Kidney epithelial cell (primary cell): ENCODE results near the gene LILRA2. TPM values are rescaled to one million over a fixed set of nuclear protein-coding genes. Genes with fewer than 3 reads are reported as not detected.

ENCODE experiments used
- DNase-seq: peaks from one replicate; pipeline ENCODE4 v3.0.0-alpha.2; 2010; ENCODE audit warnings: low read depth
- H3K27me3 ChIP-seq: 2 replicates; pipeline ENCODE4 v1.6.0; 2011; ENCODE audit warnings: low read length; ENCODE audit not compliant: control insufficient read depth, insufficient read depth
- H3K36me3 ChIP-seq: 2 replicates; pipeline ENCODE4 v1.5.1; 2011; ENCODE audit warnings: low read length; ENCODE audit not compliant: control insufficient read depth, insufficient read depth
- H3K4me3 ChIP-seq: 2 replicates; pipeline ENCODE4 v1.5.1; 2011; ENCODE audit warnings: low read depth, mild to moderate bottlenecking, control low read depth, low read length
- CTCF ChIP-seq: IDR thresholded peaks from 2 replicates; pipeline ENCODE4 v1.5.1; 2011; ENCODE audit warnings: mild to moderate bottlenecking, moderate library complexity, low read length, control low read depth, inconsistent platforms; ENCODE audit not compliant: insufficient read depth, poor library complexity, severe bottlenecking
- total RNA-seq: library from RNA; depleted of rRNA; stranded (reverse); fragments of >200 nt; gene quantifications from 2 replicates; pipeline ENCODE4 v1.2.3, GENCODE V29; 2015

LILRA2 gene
- total RNA-seq = not detected in 2 replicates

- no peaks in the 10 kb centered on the region for H3K36me3 ChIP-seq
- DNase-seq = no peak
- TF ChIP-seq CTCF = no peak
- no peaks in the 10 kb centered on the region for H3K27me3 ChIP-seq
- H3K4me3 ChIP-seq = no peak within 1 kb of the TSS
Measured at GRCh38 chr19:54573330-54573872, at the start of gene LILRA2. Gene LILRA2 (plus strand): TSS chr19:54573790. CDS start chr19:54573879, 89 bp downstream.

- TF ChIP-seq CTCF = no peak
- Histone ChIP-seq H3K4me3 (no peak overlapping the region), H3K36me3 (no peaks in the 10 kb centered on the region), H3K27me3 (no peaks in the 10 kb centered on the region)
- no peak for DNase-seq
Measured at GRCh38 chr19:54525636-54526035, 48.0 kb upstream of the LILRA2 start.

- Histone ChIP-seq H3K4me3 (no peak overlapping the region), H3K36me3 (no peaks in the 10 kb centered on the region), H3K27me3 (no peaks in the 10 kb centered on the region)
- no peak for TF ChIP-seq CTCF
- no peak for DNase-seq
Measured at GRCh38 chr19:54526972-54527371, 46.6 kb upstream of the LILRA2 start.

GRCh38 chr19:54530866-54531265 is 42.7 kb upstream of the LILRA2 start:
- Histone ChIP-seq H3K36me3 (no peaks in the 10 kb centered on the region), H3K27me3 (no peaks in the 10 kb centered on the region), H3K4me3 (no peak overlapping the region)
- TF ChIP-seq CTCF = no peak
- DNase-seq = no peak

- DNase-seq = no peak
- no peak for TF ChIP-seq CTCF
- H3K27me3 ChIP-seq = no peaks in the 10 kb centered on the region
- no peaks in the 10 kb centered on the region for H3K36me3 ChIP-seq
- no peak overlapping the region for H3K4me3 ChIP-seq
Measured at GRCh38 chr19:54532528-54532927, 41.1 kb upstream of the LILRA2 start.

- Histone ChIP-seq H3K36me3 (no peaks in the 10 kb centered on the region), H3K27me3 (no peaks in the 10 kb centered on the region), H3K4me3 (no peak overlapping the region)
- no peak for TF ChIP-seq CTCF
- DNase-seq = no peak
Measured at GRCh38 chr19:54533476-54533875, 40.1 kb upstream of the LILRA2 start.
